SU-DHL-6 (cell line): ENCODE measurements around the gene CLIP4.

ENCODE experiments used
- CTCF ChIP-seq: fragments of 200-600 bp; sonication (generic); IDR thresholded peaks from one replicate; pipeline ENCODE4 v1.5.1; 2017; ENCODE audit warnings: antibody characterized with exemption, mild to moderate bottlenecking, low read length, moderate library complexity; ENCODE audit not compliant: insufficient read depth, poor library complexity, severe bottlenecking
- EZH2phosphoT487 ChIP-seq: fragments of 200-600 bp; sonication (generic), shearing (Covaris generic); conservative IDR thresholded peaks from 2 replicates; pipeline ENCODE4 v1.6.1; 2018; ENCODE audit warnings: mild to moderate bottlenecking, antibody characterized with exemption, low read length, moderate library complexity, mixed read lengths

- TF ChIP-seq CTCF (no peak), EZH2phosphoT487 (no peak)
These were observed 35.3 kb upstream of the CLIP4 start for GRCh38 chr2:29079887-29080286.
